Activated effector memory CD4-positive, alpha-beta T cell treated with Interleukin-2 at 50 U/mL for 16 hours (primary cell): ENCODE data around the gene PGC.

Source experiments
- DNase-seq: peaks from one replicate; pipeline ENCODE4 v3.0.0-alpha.2; 2020

PGC gene

GRCh38 chr6:41747256-41748101 is at the start of gene PGC:
TSS of gene PGC (minus strand) at chr6:41747397. CDS start at chr6:41747334, 63 bp downstream.
- no peak for DNase-seq

- no peak for DNase-seq
These were observed 49.3 kb upstream of the PGC start for GRCh38 chr6:41796474-41796873.

GRCh38 chr6:41791984-41792383 is 44.8 kb upstream of the PGC start:
- no peak for DNase-seq

- no peak for DNase-seq
These were observed 44.1 kb upstream of the PGC start for GRCh38 chr6:41791305-41791704.

GRCh38 chr6:41790045-41790444 is 42.8 kb upstream of the PGC start:
- DNase-seq = no peak

GRCh38 chr6:41789390-41789724 is 42.2 kb upstream of the PGC start:
- DNase-seq = no peak

GRCh38 chr6:41787219-41787917 is 40.2 kb upstream of the PGC start, which contains the start of gene TOMM6:
TSS of gene TOMM6 (plus strand) at chr6:41787694. CDS start at chr6:41787698, 4 bp downstream.
- peak; percentile 92 for DNase-seq

GRCh38 chr6:41786451-41787218 is 39.4 kb upstream of the PGC start:
- DNase-seq = peak; percentile 83

GRCh38 chr6:41785689-41786450 is 38.7 kb upstream of the PGC start:
- no peak for DNase-seq

GRCh38 chr6:41785254-41785653 is 38.1 kb upstream of the PGC start:
- DNase-seq = no peak

GRCh38 chr6:41784581-41785171 is 37.5 kb upstream of the PGC start:
- DNase-seq = no peak

- no peak for DNase-seq
These were observed 36.0 kb upstream of the PGC start for GRCh38 chr6:41783106-41783780.

GRCh38 chr6:41781366-41781730 is 34.2 kb upstream of the PGC start:
- DNase-seq = no peak

GRCh38 chr6:41780551-41781365 is 33.6 kb upstream of the PGC start, which contains the start of gene PRICKLE4:
TSS of gene PRICKLE4 (plus strand) at chr6:41780782. CDS start at chr6:41783474, 2,692 bp downstream.
- DNase-seq = no peak

GRCh38 chr6:41779788-41780550 is 32.8 kb upstream of the PGC start, which contains the start of gene FRS3:
TSS of gene FRS3 (minus strand) at chr6:41779900. CDS start at chr6:41776987, 2,913 bp downstream.
- DNase-seq = peak; percentile 97

- no peak for DNase-seq
These were observed 32.1 kb upstream of the PGC start for GRCh38 chr6:41779336-41779735.

- DNase-seq = no peak
These were observed 31.7 kb upstream of the PGC start for GRCh38 chr6:41778895-41779294.

- no peak for DNase-seq
These were observed 30.5 kb upstream of the PGC start for GRCh38 chr6:41777551-41778285.

GRCh38 chr6:41775293-41775882 is 28.2 kb upstream of the PGC start:
- no peak for DNase-seq
